KMS-11 (cell line): ENCODE results near the gene CCDC122.

ENCODE experiments used
- H2AFZ ChIP-seq: fragments of 200-600 bp; sonication (generic); 2 replicates; pipeline ENCODE4 v1.6.1; 2016; ENCODE audit warnings: antibody characterized with exemption, mixed run types, low read depth
- H3K27ac ChIP-seq: fragments of 200-600 bp; sonication (generic); 2 replicates; pipeline ENCODE4 v1.6.1; 2016; ENCODE audit warnings: mild to moderate bottlenecking, mixed run types
- H3K27me3 ChIP-seq: fragments of 200-600 bp; sonication (generic); 2 replicates; pipeline ENCODE4 v1.6.1; 2017; ENCODE audit warnings: mild to moderate bottlenecking, low read depth, mixed run types, moderate library complexity; ENCODE audit not compliant: insufficient read depth
- H3K36me3 ChIP-seq: fragments of 200-600 bp; sonication (generic); 2 replicates; pipeline ENCODE4 v1.6.1; 2017; ENCODE audit warnings: mild to moderate bottlenecking, mixed run types; ENCODE audit not compliant: insufficient read depth
- H3K4me1 ChIP-seq: fragments of 200-600 bp; sonication (generic); 2 replicates; pipeline ENCODE4 v1.6.1; 2016; ENCODE audit warnings: mild to moderate bottlenecking, low read depth, mixed run types; ENCODE audit not compliant: poor library complexity, severe bottlenecking
- H3K4me2 ChIP-seq: fragments of 200-600 bp; sonication (generic); 2 replicates; pipeline ENCODE4 v1.7.0; 2016; ENCODE audit warnings: mild to moderate bottlenecking, mixed run types
- H3K4me3 ChIP-seq: fragments of 200-600 bp; sonication (generic); IDR thresholded peaks from 2 replicates; pipeline ENCODE4 v1.6.1; 2017; ENCODE audit warnings: low read depth, low read length, mixed read lengths; ENCODE audit not compliant: insufficient read depth
- H3K79me2 ChIP-seq: fragments of 200-600 bp; sonication (generic); 2 replicates; pipeline ENCODE4 v1.6.1; 2016; ENCODE audit warnings: low read depth, mixed run types; ENCODE audit not compliant: insufficient read depth
- H3K9ac ChIP-seq: fragments of 200-600 bp; sonication (generic); 2 replicates; pipeline ENCODE4 v1.6.1; 2016; ENCODE audit warnings: mild to moderate bottlenecking, mixed run types
- H4K20me1 ChIP-seq: fragments of 200-600 bp; sonication (generic); 2 replicates; pipeline ENCODE4 v1.6.1; 2016; ENCODE audit warnings: mild to moderate bottlenecking, mixed run types; ENCODE audit not compliant: insufficient read depth
- CTCF ChIP-seq: fragments of 200-600 bp; sonication (generic); conservative IDR thresholded peaks from 2 replicates; pipeline ENCODE4 v1.6.1; 2017; ENCODE audit warnings: low read depth, mild to moderate bottlenecking, antibody characterized with exemption, low read length, moderate library complexity, mixed read lengths

CCDC122 gene

GRCh38 chr13:43848001-43848649 is 31.4 kb downstream of the CCDC122 start:
- Histone ChIP-seq H3K4me3 (no peak overlapping the region), H3K36me3 (no peaks in the 10 kb centered on the region), H4K20me1 (no peaks in the 10 kb centered on the region), H2AFZ (no peak overlapping the region), H3K4me1 (no peaks in the 10 kb centered on the region), H3K79me2 (no peaks in the 10 kb centered on the region), H3K27ac (no peak overlapping the region), H3K9ac (no peak overlapping the region), H3K27me3 (no peaks in the 10 kb centered on the region), H3K4me2 (no peak overlapping the region)
- no peak for TF ChIP-seq CTCF

- no peak overlapping the region for H3K9ac ChIP-seq
- TF ChIP-seq CTCF, result no peak
- no peaks in the 10 kb centered on the region for H3K4me1 ChIP-seq
- H3K4me3 ChIP-seq, result no peak overlapping the region
- no peaks in the 10 kb centered on the region for H4K20me1 ChIP-seq
- H3K4me2 ChIP-seq, result no peak overlapping the region
- no peak overlapping the region for H3K27ac ChIP-seq
- H3K27me3 ChIP-seq, result no peaks in the 10 kb centered on the region
- H3K79me2 ChIP-seq, result no peaks in the 10 kb centered on the region
- H3K36me3 ChIP-seq, result no peaks in the 10 kb centered on the region
- no peak overlapping the region for H2AFZ ChIP-seq
Observed at GRCh38 chr13:43846496-43847158, 32.9 kb downstream of the CCDC122 start.

GRCh38 chr13:43838909-43839308 is 40.6 kb downstream of the CCDC122 start:
- H3K9ac ChIP-seq, result no peak overlapping the region
- H3K79me2 ChIP-seq, result no peaks in the 10 kb centered on the region
- no peaks in the 10 kb centered on the region for H3K36me3 ChIP-seq
- no peak overlapping the region for H2AFZ ChIP-seq
- H4K20me1 ChIP-seq, result no peaks in the 10 kb centered on the region
- no peak overlapping the region for H3K4me2 ChIP-seq
- H3K27me3 ChIP-seq, result no peaks in the 10 kb centered on the region
- TF ChIP-seq CTCF, result no peak
- H3K4me3 ChIP-seq, result no peak overlapping the region
- H3K27ac ChIP-seq, result no peak overlapping the region
- no peaks in the 10 kb centered on the region for H3K4me1 ChIP-seq

- Histone ChIP-seq H3K9ac (no peak overlapping the region), H3K4me2 (no peak overlapping the region), H2AFZ (no peak overlapping the region), H3K79me2 (no peaks in the 10 kb centered on the region), H4K20me1 (no peaks in the 10 kb centered on the region), H3K27ac (no peak overlapping the region), H3K36me3 (no peaks in the 10 kb centered on the region), H3K27me3 (no peaks in the 10 kb centered on the region), H3K4me1 (no peaks in the 10 kb centered on the region), H3K4me3 (no peak overlapping the region)
- no peak for TF ChIP-seq CTCF
Observed at GRCh38 chr13:43835701-43836100, 43.8 kb downstream of the CCDC122 start.
